C4-2B (cell line): ENCODE results near the gene ALOX15B.

Source experiments
- ZFX ChIP-seq: fragments of 450-650 bp; IDR thresholded peaks from 2 replicates; pipeline ENCODE4 v1.6.1; 2017
- TF ChIP-seq, protein P1 (sequence below): fragments of 450-650 bp; conservative IDR thresholded peaks from 2 replicates; pipeline ENCODE4 v1.5.1; 2017; ENCODE audit warnings: mild to moderate bottlenecking

DNA sequence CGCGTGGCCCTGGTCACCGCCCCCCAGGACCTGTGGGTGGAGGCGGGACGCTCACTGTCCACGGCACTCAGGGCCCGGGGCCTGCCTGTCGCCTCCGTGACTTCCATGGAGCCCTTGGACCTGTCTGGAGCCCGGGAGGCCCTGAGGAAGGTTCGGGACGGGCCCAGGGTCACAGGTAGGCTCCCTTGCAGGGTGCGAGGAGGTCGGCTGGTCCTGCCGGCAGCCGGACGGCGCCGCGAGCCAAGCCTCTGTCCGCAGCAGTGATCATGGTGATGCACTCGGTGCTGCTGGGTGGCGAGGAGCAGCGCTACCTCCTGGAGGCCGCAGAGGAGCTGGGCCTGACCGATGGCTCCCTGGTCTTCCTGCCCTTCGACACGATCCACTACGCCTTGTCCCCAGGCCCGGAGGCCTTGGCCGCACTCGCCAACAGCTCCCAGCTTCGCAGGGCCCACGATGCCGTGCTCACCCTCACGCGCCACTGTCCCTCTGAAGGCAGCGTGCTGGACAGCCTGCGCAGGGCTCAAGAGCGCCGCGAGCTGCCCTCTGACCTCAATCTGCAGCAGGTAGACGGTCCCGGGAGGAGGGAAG, 35.2 kb upstream of the ALOX15B start:
- TF ChIP-seq, protein P1, sequence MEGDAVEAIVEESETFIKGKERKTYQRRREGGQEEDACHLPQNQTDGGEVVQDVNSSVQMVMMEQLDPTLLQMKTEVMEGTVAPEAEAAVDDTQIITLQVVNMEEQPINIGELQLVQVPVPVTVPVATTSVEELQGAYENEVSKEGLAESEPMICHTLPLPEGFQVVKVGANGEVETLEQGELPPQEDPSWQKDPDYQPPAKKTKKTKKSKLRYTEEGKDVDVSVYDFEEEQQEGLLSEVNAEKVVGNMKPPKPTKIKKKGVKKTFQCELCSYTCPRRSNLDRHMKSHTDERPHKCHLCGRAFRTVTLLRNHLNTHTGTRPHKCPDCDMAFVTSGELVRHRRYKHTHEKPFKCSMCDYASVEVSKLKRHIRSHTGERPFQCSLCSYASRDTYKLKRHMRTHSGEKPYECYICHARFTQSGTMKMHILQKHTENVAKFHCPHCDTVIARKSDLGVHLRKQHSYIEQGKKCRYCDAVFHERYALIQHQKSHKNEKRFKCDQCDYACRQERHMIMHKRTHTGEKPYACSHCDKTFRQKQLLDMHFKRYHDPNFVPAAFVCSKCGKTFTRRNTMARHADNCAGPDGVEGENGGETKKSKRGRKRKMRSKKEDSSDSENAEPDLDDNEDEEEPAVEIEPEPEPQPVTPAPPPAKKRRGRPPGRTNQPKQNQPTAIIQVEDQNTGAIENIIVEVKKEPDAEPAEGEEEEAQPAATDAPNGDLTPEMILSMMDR = no peak
- no peak for TF ChIP-seq ZFX
